K562 (cell line): ENCODE data around the gene TRMT2A. TPM values are rescaled to one million over a fixed set of nuclear protein-coding genes. Genes with fewer than 3 reads are reported as not detected.

Experiments used
- CHD4 ChIP-seq: fragments of 200-600 bp; sonication (generic); IDR thresholded peaks from 3 replicates; pipeline ENCODE4 v1.6.1; 2012; ENCODE audit warnings: low read depth, mild to moderate bottlenecking, mixed read lengths, low read length, inconsistent platforms; ENCODE audit not compliant: insufficient read depth, insufficient replicate concordance, poor library complexity, severe bottlenecking
- ERF ChIP-seq: fragments of 450-650 bp; formaldehyde crosslinking; IDR thresholded peaks from 2 replicates; pipeline ENCODE4 v1.4.0; 2020; ENCODE audit warnings: mild to moderate bottlenecking, mixed read lengths
- GABPB1 ChIP-seq: sonication (generic); formaldehyde crosslinking; IDR thresholded peaks from 2 replicates; pipeline ENCODE4 v1.8.0; 2022; ENCODE audit warnings: mild to moderate bottlenecking, missing genetic modification reagents
- HMGN3 ChIP-seq: IDR thresholded peaks from 2 replicates; pipeline ENCODE4 v1.6.1; 2011; ENCODE audit warnings: borderline replicate concordance, low read depth, mild to moderate bottlenecking, mixed read lengths, low read length; ENCODE audit not compliant: insufficient read length; ENCODE audit errors: extremely low read depth
- ILF3 ChIP-seq: fragments of 450-650 bp; IDR thresholded peaks from 2 replicates; pipeline ENCODE4 v1.6.1; 2018; ENCODE audit warnings: antibody characterized with exemption, mild to moderate bottlenecking, moderate library complexity, borderline replicate concordance
- KLF13 ChIP-seq: fragments of 450-650 bp; IDR thresholded peaks from 2 replicates; pipeline ENCODE4 v1.6.1; 2016; ENCODE audit warnings: missing genetic modification characterization, low read depth, mild to moderate bottlenecking, missing compliant biosample characterization, moderate library complexity, borderline replicate concordance
- NFE2 ChIP-seq: IDR thresholded peaks from 2 replicates; pipeline ENCODE4 v1.6.1; 2014; ENCODE audit warnings: antibody characterized with exemption, low read depth
- PPARD ChIP-seq: fragments of 250-450 bp; sonication (Bioruptor Pico); IDR thresholded peaks from 2 replicates; pipeline ENCODE4 v1.8.0; 2022; ENCODE audit warnings: inconsistent platforms, mild to moderate bottlenecking, moderate library complexity
- SOX6 ChIP-seq: fragments of 450-650 bp; IDR thresholded peaks from 2 replicates; pipeline ENCODE4 v1.6.1; 2014; ENCODE audit warnings: mild to moderate bottlenecking
- SRSF3 ChIP-seq: fragments of 200-400 bp; formaldehyde crosslinking; IDR thresholded peaks from 2 replicates; pipeline ENCODE4 v1.6.1; 2016; ENCODE audit warnings: mild to moderate bottlenecking, low read length, moderate library complexity; ENCODE audit not compliant: insufficient read depth
- ZBTB17 ChIP-seq: fragments of 450-650 bp; formaldehyde crosslinking; IDR thresholded peaks from 2 replicates; pipeline ENCODE4 v1.4.0; 2020; ENCODE audit warnings: mild to moderate bottlenecking
- ZFP1 ChIP-seq: fragments of 450-650 bp; formaldehyde crosslinking; IDR thresholded peaks from 2 replicates; pipeline ENCODE4 v1.4.0; 2020; ENCODE audit warnings: mild to moderate bottlenecking, mixed read lengths
- ZNF121 ChIP-seq: sonication (generic); formaldehyde crosslinking; conservative IDR thresholded peaks from 2 replicates; pipeline ENCODE4 v1.8.0; 2022; ENCODE audit warnings: missing genetic modification reagents
- ZNF274 ChIP-seq: IDR thresholded peaks from 2 replicates; pipeline ENCODE4 v1.6.1; 2011; ENCODE audit warnings: low read depth, mild to moderate bottlenecking, low read length, moderate library complexity, borderline replicate concordance
- polyA plus RNA-seq, 8 experiments: library from polyadenylated mRNA; depleted of rRNA in 4 of 8; stranded (reverse) in 5 of 8; unstranded in 3 of 8; fragments of >200 nt; fragmentation: Nextera tagmentation in 2 of 8; fragmentation: Illumina TruSeq in 1 of 8; extraction: Ambion mirVana in 2 of 8; extraction: Trizol in 1 of 8; gene quantifications; 2 replicates each; pipeline versions ENCODE4 v1.2.1 to v1.2.3, GENCODE V29; 2011 to 2014; ENCODE audit warnings: inconsistent platforms in 1 of 8, missing spikeins in 1 of 8
- total RNA-seq, 7 experiments: library from RNA; depleted of rRNA in 6 of 7; stranded (reverse); fragments of >200 nt in 6 of 7; fragmentation: Illumina TruSeq in 2 of 7; extraction: Trizol in 2 of 7; gene quantifications; 2 replicates each; pipeline versions ENCODE4 v1.2.1 to v1.2.3, GENCODE V29; 2011 to 2021; ENCODE audit warnings: low replicate concordance in 1 of 7
- TF ChIP-seq, protein P1 (sequence below): fragments of 250-450 bp; sonication (Bioruptor Pico); IDR thresholded peaks from 2 replicates; pipeline ENCODE4 v1.5.0; 2020; ENCODE audit warnings: mild to moderate bottlenecking, borderline replicate concordance
- TF ChIP-seq, protein P2 (sequence below): conservative IDR thresholded peaks from 2 replicates; pipeline ENCODE4 v1.6.1; 2011; ENCODE audit warnings: low read depth, mild to moderate bottlenecking, low read length; ENCODE audit not compliant: control insufficient read depth
- TF ChIP-seq, protein P3 (sequence below): fragments of 450-650 bp; formaldehyde crosslinking; conservative IDR thresholded peaks from 2 replicates; pipeline ENCODE4 v1.4.0; 2022; ENCODE audit warnings: mild to moderate bottlenecking, missing genetic modification characterization

TRMT2A gene
- total and polyA plus RNA-seq, 9 of the 15 experiments (the other 6 are each of a cell fraction or from before 2014, with no cell fraction given), result 1.6 to 265 (median 140) TPM

DNA sequence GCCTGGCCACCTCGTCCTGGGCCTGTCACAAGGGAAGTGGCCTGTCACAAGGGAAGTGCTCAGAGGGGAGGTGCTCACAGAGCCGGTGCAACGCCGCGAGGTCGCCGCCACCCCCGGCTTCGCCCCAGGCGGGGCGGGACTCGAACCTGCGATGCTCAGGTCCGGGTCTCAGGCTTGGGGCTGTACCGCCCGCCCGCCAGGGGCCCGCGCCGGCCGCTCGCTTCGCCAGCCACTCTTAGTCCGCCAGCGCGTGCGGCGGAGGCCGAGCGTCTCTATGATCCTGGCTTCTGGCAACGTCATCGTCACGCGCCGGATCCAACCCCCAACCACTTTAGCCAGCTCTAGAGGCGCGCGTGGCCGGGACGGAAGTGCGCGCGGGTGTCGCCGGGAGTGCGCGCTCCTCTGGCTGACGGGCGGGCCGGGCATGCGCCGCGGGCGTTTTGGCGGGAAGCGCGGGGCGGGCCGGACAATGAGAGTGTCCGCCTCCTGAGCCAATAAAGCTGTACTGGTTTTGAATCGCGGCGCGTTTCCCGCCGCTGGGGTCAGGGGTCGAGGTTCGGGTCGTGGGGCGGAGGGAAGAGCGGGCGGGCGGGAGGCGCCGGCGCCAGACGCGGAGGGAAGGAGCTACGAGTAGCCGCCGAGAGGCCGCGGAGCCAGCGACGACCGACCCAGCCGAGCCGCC lies at the start of gene TRMT2A (continued):
- TF ChIP-seq ERF (CRISPR knock-in tag) (peak; percentile 93), CHD4 (peak; percentile 98), ZNF121 (CRISPR knock-in tag) (no peak), SOX6 (no peak), GABPB1 (CRISPR knock-in tag) (no peak), ILF3 (no peak), KLF13 (tag) (peak; percentile 96; the same call in 1 of the 2 replicates), ZFP1 (CRISPR knock-in tag) (no peak), PPARD (CRISPR knock-in tag) (no peak), SRSF3 (no peak), ZNF274 (no peak), NFE2 (peak; percentile 88), ZBTB17 (peak; percentile 87), HMGN3 (no peak)
- TF ChIP-seq, protein P1, sequence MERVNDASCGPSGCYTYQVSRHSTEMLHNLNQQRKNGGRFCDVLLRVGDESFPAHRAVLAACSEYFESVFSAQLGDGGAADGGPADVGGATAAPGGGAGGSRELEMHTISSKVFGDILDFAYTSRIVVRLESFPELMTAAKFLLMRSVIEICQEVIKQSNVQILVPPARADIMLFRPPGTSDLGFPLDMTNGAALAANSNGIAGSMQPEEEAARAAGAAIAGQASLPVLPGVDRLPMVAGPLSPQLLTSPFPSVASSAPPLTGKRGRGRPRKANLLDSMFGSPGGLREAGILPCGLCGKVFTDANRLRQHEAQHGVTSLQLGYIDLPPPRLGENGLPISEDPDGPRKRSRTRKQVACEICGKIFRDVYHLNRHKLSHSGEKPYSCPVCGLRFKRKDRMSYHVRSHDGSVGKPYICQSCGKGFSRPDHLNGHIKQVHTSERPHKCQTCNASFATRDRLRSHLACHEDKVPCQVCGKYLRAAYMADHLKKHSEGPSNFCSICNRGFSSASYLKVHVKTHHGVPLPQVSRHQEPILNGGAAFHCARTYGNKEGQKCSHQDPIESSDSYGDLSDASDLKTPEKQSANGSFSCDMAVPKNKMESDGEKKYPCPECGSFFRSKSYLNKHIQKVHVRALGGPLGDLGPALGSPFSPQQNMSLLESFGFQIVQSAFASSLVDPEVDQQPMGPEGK, result no peak
- TF ChIP-seq, protein P2, sequence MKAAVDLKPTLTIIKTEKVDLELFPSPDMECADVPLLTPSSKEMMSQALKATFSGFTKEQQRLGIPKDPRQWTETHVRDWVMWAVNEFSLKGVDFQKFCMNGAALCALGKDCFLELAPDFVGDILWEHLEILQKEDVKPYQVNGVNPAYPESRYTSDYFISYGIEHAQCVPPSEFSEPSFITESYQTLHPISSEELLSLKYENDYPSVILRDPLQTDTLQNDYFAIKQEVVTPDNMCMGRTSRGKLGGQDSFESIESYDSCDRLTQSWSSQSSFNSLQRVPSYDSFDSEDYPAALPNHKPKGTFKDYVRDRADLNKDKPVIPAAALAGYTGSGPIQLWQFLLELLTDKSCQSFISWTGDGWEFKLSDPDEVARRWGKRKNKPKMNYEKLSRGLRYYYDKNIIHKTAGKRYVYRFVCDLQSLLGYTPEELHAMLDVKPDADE, result no peak
- TF ChIP-seq, protein P3, sequence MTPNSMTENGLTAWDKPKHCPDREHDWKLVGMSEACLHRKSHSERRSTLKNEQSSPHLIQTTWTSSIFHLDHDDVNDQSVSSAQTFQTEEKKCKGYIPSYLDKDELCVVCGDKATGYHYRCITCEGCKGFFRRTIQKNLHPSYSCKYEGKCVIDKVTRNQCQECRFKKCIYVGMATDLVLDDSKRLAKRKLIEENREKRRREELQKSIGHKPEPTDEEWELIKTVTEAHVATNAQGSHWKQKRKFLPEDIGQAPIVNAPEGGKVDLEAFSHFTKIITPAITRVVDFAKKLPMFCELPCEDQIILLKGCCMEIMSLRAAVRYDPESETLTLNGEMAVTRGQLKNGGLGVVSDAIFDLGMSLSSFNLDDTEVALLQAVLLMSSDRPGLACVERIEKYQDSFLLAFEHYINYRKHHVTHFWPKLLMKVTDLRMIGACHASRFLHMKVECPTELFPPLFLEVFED, result no peak
